MM.1S (cell line): ENCODE measurements around the gene NIT2.

Source experiments
- DNase-seq: peaks from one replicate; pipeline ENCODE4 v3.0.0-alpha.2; 2015
- H2AFZ ChIP-seq: fragments of 300-600 bp; sonication (generic); 2 replicates; pipeline ENCODE4 v1.6.0; 2016; ENCODE audit warnings: antibody characterized with exemption, low read length
- H3F3A ChIP-seq: fragments of 300-600 bp; sonication (generic); 2 replicates; pipeline ENCODE4 v1.6.1; 2016; ENCODE audit warnings: mild to moderate bottlenecking, antibody characterized with exemption, low read length, moderate library complexity, mixed read lengths; ENCODE audit not compliant: insufficient read depth
- H3K27ac ChIP-seq: fragments of 300-600 bp; sonication (generic); 2 replicates; pipeline ENCODE4 v1.5.1; 2016; ENCODE audit warnings: mild to moderate bottlenecking, low read length
- H3K27me3 ChIP-seq: fragments of 300-600 bp; sonication (generic); replicated peaks from 2 replicates; pipeline ENCODE4 v1.6.0; 2016; ENCODE audit warnings: low read length; ENCODE audit not compliant: insufficient read depth
- H3K36me3 ChIP-seq: fragments of 300-600 bp; sonication (generic); replicated peaks from 2 replicates; pipeline ENCODE4 v1.6.1; 2016; ENCODE audit warnings: mild to moderate bottlenecking, low read length, mixed read lengths; ENCODE audit not compliant: insufficient read depth
- H3K4me1 ChIP-seq: fragments of 300-600 bp; sonication (generic); 2 replicates; pipeline ENCODE4 v1.6.1; 2016; ENCODE audit warnings: low read length, mixed read lengths
- H3K4me2 ChIP-seq: fragments of 300-600 bp; sonication (generic); 2 replicates; pipeline ENCODE4 v1.6.0; 2016; ENCODE audit warnings: low read depth, low read length
- H3K4me3 ChIP-seq: fragments of 300-600 bp; sonication (generic); 2 replicates; pipeline ENCODE4 v1.5.1; 2016; ENCODE audit warnings: low read length, mixed read lengths
- H3K79me2 ChIP-seq: fragments of 300-600 bp; sonication (generic); 2 replicates; pipeline ENCODE4 v1.6.1; 2016; ENCODE audit warnings: mixed run types, low read length, mixed read lengths
- H3K9ac ChIP-seq: fragments of 300-600 bp; sonication (generic); 2 replicates; pipeline ENCODE4 v1.6.1; 2016; ENCODE audit warnings: low read length, mixed read lengths
- H3K9me2 ChIP-seq: fragments of 300-600 bp; sonication (generic); replicated peaks from 2 replicates; pipeline ENCODE4 v1.6.1; 2016; ENCODE audit warnings: mild to moderate bottlenecking, low read length, mixed read lengths; ENCODE audit not compliant: insufficient read depth
- H3K9me3 ChIP-seq: fragments of 300-600 bp; sonication (generic); replicated peaks from 2 replicates; pipeline ENCODE4 v1.6.1; 2016; ENCODE audit warnings: mild to moderate bottlenecking, low read length, mixed read lengths; ENCODE audit not compliant: insufficient read depth
- H4K20me1 ChIP-seq: fragments of 300-600 bp; sonication (generic); 2 replicates; pipeline ENCODE4 v1.6.1; 2016; ENCODE audit warnings: mild to moderate bottlenecking, low read length, moderate library complexity, mixed read lengths; ENCODE audit not compliant: insufficient read depth
- CTCF ChIP-seq: fragments of 300-600 bp; sonication (generic); IDR thresholded peaks from 2 replicates; pipeline ENCODE4 v1.5.1; 2016; ENCODE audit warnings: antibody characterized with exemption, low read length, mixed read lengths
- EZH2 ChIP-seq: fragments of 300-600 bp; sonication (generic); optimal IDR thresholded peaks from 2 replicates; pipeline ENCODE3; 2017; ENCODE audit warnings: low read depth, mild to moderate bottlenecking, antibody characterized with exemption, low read length, mixed read lengths
- EZH2phosphoT487 ChIP-seq: fragments of 300-600 bp; sonication (generic); IDR thresholded peaks from 2 replicates; pipeline ENCODE4 v1.6.1; 2018; ENCODE audit warnings: antibody characterized with exemption, low read length

The NIT2 gene

GRCh38 chr3:100295089-100295488, 39.5 kb upstream of the NIT2 start:
- Histone ChIP-seq H3K4me2 (no peak overlapping the region), H2AFZ (no peak overlapping the region), H3K4me3 (no peak overlapping the region), H3K79me2 (no peaks in the 10 kb centered on the region), H3K4me1 (no peaks in the 10 kb centered on the region), H3K27ac (no peak overlapping the region), H4K20me1 (no peaks in the 10 kb centered on the region), H3K36me3 (no peaks in the 10 kb centered on the region; the same call in 1 of the 2 replicates), H3K9ac (no peak overlapping the region), H3K27me3 (no peaks in the 10 kb centered on the region), H3K9me3 (no peaks in the 10 kb centered on the region), H3K9me2 (no peaks in the 10 kb centered on the region), H3F3A (no peaks in the 10 kb centered on the region)
- DNase-seq = no peak
- TF ChIP-seq CTCF = no peak
- no peak for TF ChIP-seq EZH2
- no peak for TF ChIP-seq EZH2phosphoT487

GRCh38 chr3:100297784-100298183, 36.8 kb upstream of the NIT2 start:
- TF ChIP-seq EZH2 = no peak
- TF ChIP-seq CTCF = no peak
- TF ChIP-seq EZH2phosphoT487 = no peak
- DNase-seq = no peak
- Histone ChIP-seq H3K27me3 (no peaks in the 10 kb centered on the region), H3K9me2 (no peaks in the 10 kb centered on the region), H3K36me3 (peaks cover 2% of the 10 kb centered on the region; the same call in 1 of the 2 replicates), H2AFZ (no peak overlapping the region), H3K9me3 (no peaks in the 10 kb centered on the region), H3F3A (no peaks in the 10 kb centered on the region), H3K27ac (no peak overlapping the region), H4K20me1 (no peaks in the 10 kb centered on the region), H3K4me3 (no peak overlapping the region), H3K4me1 (no peaks in the 10 kb centered on the region), H3K4me2 (no peak overlapping the region), H3K9ac (no peak overlapping the region), H3K79me2 (no peaks in the 10 kb centered on the region)

GRCh38 chr3:100299016-100299415, 35.5 kb upstream of the NIT2 start:
- Histone ChIP-seq H3K9me3 (no peaks in the 10 kb centered on the region), H3K27me3 (no peaks in the 10 kb centered on the region), H3K4me2 (no peak overlapping the region), H3K9ac (no peak overlapping the region), H4K20me1 (no peaks in the 10 kb centered on the region), H3K9me2 (no peaks in the 10 kb centered on the region), H3K4me1 (no peaks in the 10 kb centered on the region), H3K27ac (no peak overlapping the region), H3K79me2 (no peaks in the 10 kb centered on the region), H3K36me3 (peaks cover 5% of the 10 kb centered on the region; the same call in 1 of the 2 replicates), H3K4me3 (no peak overlapping the region), H2AFZ (no peak overlapping the region), H3F3A (no peaks in the 10 kb centered on the region)
- no peak for DNase-seq
- no peak for TF ChIP-seq EZH2

GRCh38 chr3:100306695-100307094, 27.9 kb upstream of the NIT2 start:
- Histone ChIP-seq H3K9me2 (no peaks in the 10 kb centered on the region), H3K9me3 (no peaks in the 10 kb centered on the region), H4K20me1 (no peaks in the 10 kb centered on the region), H3F3A (no peaks in the 10 kb centered on the region), H2AFZ (no peak overlapping the region), H3K36me3 (peaks cover 5% of the 10 kb centered on the region; the same call in 1 of the 2 replicates), H3K27ac (no peak overlapping the region), H3K4me3 (no peak overlapping the region), H3K79me2 (no peaks in the 10 kb centered on the region), H3K9ac (no peak overlapping the region), H3K27me3 (no peaks in the 10 kb centered on the region), H3K4me2 (no peak overlapping the region), H3K4me1 (no peaks in the 10 kb centered on the region)
- TF ChIP-seq EZH2phosphoT487 (no peak), EZH2 (no peak), CTCF (no peak)
- DNase-seq = no peak
